ENCODE measurements around the gene SSX4B. TPM values are rescaled to one million over a fixed set of nuclear protein-coding genes. Genes with fewer than 3 reads are reported as not detected.

SSX4B gene
- total RNA-seq, 4 donors from 2014 or later, result not detected

Small RNA genes lying within 50 kb of the gene (small RNA-seq; reads per million reads assigned to genes)
- gene AL606490.4 (not detected), gene AL606490.7 (not detected)

Other genes with a start within 250 kb of the SSX4B start
- not detected for gene SSX5, start 215.2 kb downstream of the SSX4B start, total RNA-seq
- not detected for gene SSX1, start 156.6 kb downstream of the SSX4B start, total RNA-seq
- gene SSX3, start 55.3 kb downstream of the SSX4B start, total RNA-seq, result not detected
- not detected for gene SSX4, start 28.4 kb downstream of the SSX4B start, total RNA-seq
- 10 to 100 TPM in 2 of 4 donors, 1 to 10 TPM in 2; 2.8 to 11.9 (median 9.6) TPM for gene SLC38A5, start 58.3 kb upstream of the SSX4B start, total RNA-seq
- gene FTSJ1, start 64.2 kb upstream of the SSX4B start, total RNA-seq, result 10 to 100 TPM; 45.7 to 74.7 (median 56.1) TPM
- 10 to 100 TPM in 3 of 4 donors, 1 to 10 TPM in 1; 8.4 to 16.9 (median 14.1) TPM for gene PORCN, start 97.0 kb upstream of the SSX4B start, total RNA-seq
- 10 to 100 TPM; 15.1 to 24.9 (median 17.2) TPM for gene EBP, start 109.8 kb upstream of the SSX4B start, total RNA-seq
- gene TBC1D25, start 127.8 kb upstream of the SSX4B start, total RNA-seq, result 10 to 100 TPM in 3 of 4 donors, 1 to 10 TPM in 1; 8.7 to 15.4 (median 13.2) TPM
- 100 to 1,000 TPM; 151 to 280 (median 263) TPM for gene RBM3, start 162.5 kb upstream of the SSX4B start, total RNA-seq
- gene WDR13, start 185.5 kb upstream of the SSX4B start, total RNA-seq, result 100 to 1,000 TPM in 3 of 4 donors, 10 to 100 TPM in 1; 95.4 to 149 (median 126) TPM